ENCODE measurements around the gene RGCC. TPM values are rescaled to one million over a fixed set of nuclear protein-coding genes. Genes with fewer than 3 reads are reported as not detected.

Gene RGCC
- total and polyA plus RNA-seq, 9 of the 15 experiments (the other 6 are each of a cell fraction or from before 2014, with no cell fraction given), result 0.51 to 10.4 (median 5.8) TPM

DNA sequence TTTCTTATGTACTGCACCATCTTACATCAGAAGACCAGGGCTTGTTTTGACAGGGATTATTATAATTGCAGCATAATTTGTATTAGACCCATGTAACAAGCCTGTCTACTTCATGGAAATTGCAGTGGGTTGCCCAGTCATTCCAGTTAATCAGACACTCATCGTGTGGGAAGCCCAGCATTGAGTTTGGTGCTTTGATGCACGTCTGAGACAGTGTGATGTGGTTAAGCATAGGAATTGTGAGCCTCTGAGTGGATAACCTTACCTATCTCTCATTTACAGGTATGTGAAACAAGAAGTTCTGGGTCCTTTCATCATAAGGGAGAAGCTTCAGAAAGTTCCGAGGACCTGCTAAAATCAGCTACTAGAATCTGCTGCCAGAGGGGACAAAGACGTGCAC is 12.8 kb downstream of the RGCC start (continued):
- TF ChIP-seq, protein P1, sequence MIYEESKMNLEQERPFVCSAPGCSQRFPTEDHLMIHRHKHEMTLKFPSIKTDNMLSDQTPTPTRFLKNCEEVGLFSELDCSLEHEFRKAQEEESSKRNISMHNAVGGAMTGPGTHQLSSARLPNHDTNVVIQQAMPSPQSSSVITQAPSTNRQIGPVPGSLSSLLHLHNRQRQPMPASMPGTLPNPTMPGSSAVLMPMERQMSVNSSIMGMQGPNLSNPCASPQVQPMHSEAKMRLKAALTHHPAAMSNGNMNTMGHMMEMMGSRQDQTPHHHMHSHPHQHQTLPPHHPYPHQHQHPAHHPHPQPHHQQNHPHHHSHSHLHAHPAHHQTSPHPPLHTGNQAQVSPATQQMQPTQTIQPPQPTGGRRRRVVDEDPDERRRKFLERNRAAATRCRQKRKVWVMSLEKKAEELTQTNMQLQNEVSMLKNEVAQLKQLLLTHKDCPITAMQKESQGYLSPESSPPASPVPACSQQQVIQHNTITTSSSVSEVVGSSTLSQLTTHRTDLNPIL (CRISPR knock-in tag; IDR thresholded peaks at IDR 0.05), result no peak
- TF ChIP-seq SIN3B (IDR thresholded peaks at IDR 0.05; ENCODE audit: low read depth) (no peak), U2AF1 (optimal IDR thresholded peaks at IDR 0.05; ENCODE audit: low read depth, low read length) (no peak)

DNA sequence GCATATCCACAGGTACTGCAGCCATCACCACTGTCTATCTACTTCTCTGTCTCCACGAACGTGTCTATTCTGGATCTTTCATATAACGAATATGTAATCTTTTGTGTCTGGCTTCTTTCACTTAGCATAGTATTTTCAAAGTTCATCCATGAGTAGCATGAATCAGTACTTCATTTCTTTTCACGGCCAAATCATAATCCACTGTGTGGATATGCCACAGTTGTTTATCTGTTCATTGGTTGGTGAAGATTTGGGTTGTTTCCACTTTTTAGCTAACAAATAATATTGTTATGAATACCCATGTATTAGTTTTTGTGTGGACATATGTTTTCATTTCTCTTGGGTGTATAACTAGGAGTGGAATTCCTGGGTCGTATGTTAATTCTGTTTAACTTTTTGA is 14.4 kb downstream of the RGCC start:
- in situ Hi-C loops (cut with MboI), result no loop called here
- H3K79me2 ChIP-seq (ENCODE audit: control insufficient read depth, insufficient read depth, low read length), result no peaks in the 10 kb centered on the region
- H3K4me3 ChIP-seq, result no peak overlapping the region
- CTCF ChIA-PET (ENCODE audit: low intra/inter-chr PET ratio), result no interaction called here
- BruUV-seq (replicated peaks), result no TSS peak
- ATAC-seq (no peak), DNase-seq (ENCODE audit: extremely low read depth in 1 of 4, low spot score in 3 of 4) (no peak), FAIRE-seq (no peak)
- H3K4me1 ChIP-seq (replicated peaks in 1 of 2; ENCODE audit: control insufficient read depth in 2 of 2, insufficient read depth in 2 of 2, low read length in 2 of 2), result no peaks in the 10 kb centered on the region; a peak in 1 of 5 replicates
- H3K27me3 ChIP-seq (ENCODE audit: control insufficient read depth in 2 of 2, insufficient read depth in 2 of 2, low read length in 2 of 2), result no peaks in the 10 kb centered on the region
- H3K4me2 ChIP-seq (ENCODE audit: insufficient read depth, low read length), result no peak overlapping the region
- no peak overlapping the region for H3K27ac ChIP-seq (ENCODE audit: extremely low read depth, low read depth, low read length)
- no peaks in the 10 kb centered on the region for H3K9me1 ChIP-seq (ENCODE audit: control insufficient read depth, insufficient read depth, low read length)
- POLR2A ChIA-PET, result no interaction called here
- 49% methylated on average over 5 of the region's 5 CpGs for WGBS (ENCODE audit: insufficient coverage, low coverage, missing lambda C conversion rate)
- no peak overlapping the region for H2AFZ ChIP-seq (ENCODE audit: low read depth, low read length)
- peaks cover 5% of the 10 kb centered on the region; the same call in 1 of the 3 replicates for H3K36me3 ChIP-seq (ENCODE audit: control insufficient read depth, insufficient read depth, low read length)
- no peaks in the 10 kb centered on the region for H4K20me1 ChIP-seq (replicated peaks; ENCODE audit: control insufficient read depth, insufficient read depth, low read length)
- intact Hi-C loops (cut with micrococcal nuclease), result no loop called here
- H3K9ac ChIP-seq (ENCODE audit: insufficient read depth in 1 of 2, low read depth in 2 of 2, low read length in 2 of 2), result no peak overlapping the region
- no peaks in the 10 kb centered on the region for H3K9me3 ChIP-seq (replicated peaks; ENCODE audit: control insufficient read depth, insufficient read depth, low read depth, low read length)
- TF ChIP-seq ZKSCAN3 (CRISPR knock-in tag; IDR thresholded peaks at IDR 0.05) (no peak), JUND (IDR thresholded peaks at IDR 0.05; ENCODE audit: borderline replicate concordance, low read depth, low read length) (no peak), JUND (tag; IDR thresholded peaks at IDR 0.05; ENCODE audit: borderline replicate concordance, low read depth, low read length) (no peak), BRCA1 (IDR thresholded peaks at IDR 0.05) (no peak), BRCA1 (CRISPR knock-in tag; IDR thresholded peaks at IDR 0.05) (no peak), MEF2D (tag; conservative IDR thresholded peaks at IDR 0.05; ENCODE audit: low read depth) (no peak), MYNN (IDR thresholded peaks at IDR 0.05) (no peak), MYNN (CRISPR knock-in tag; IDR thresholded peaks at IDR 0.05) (no peak), FOSL1 (tag; conservative IDR thresholded peaks at IDR 0.05) (no peak), RAD21 (CRISPR knock-in tag; conservative IDR thresholded peaks at IDR 0.05 in 1 of 2, IDR thresholded peaks at IDR 0.05 in 1 of 2) (no peak), SP2 (IDR thresholded peaks at IDR 0.05; ENCODE audit: extremely low read depth, low read depth, low read length, poor library complexity, severe bottlenecking) (no peak), MCM3 (IDR thresholded peaks at IDR 0.05) (no peak)
- TF ChIP-seq, protein P2, sequence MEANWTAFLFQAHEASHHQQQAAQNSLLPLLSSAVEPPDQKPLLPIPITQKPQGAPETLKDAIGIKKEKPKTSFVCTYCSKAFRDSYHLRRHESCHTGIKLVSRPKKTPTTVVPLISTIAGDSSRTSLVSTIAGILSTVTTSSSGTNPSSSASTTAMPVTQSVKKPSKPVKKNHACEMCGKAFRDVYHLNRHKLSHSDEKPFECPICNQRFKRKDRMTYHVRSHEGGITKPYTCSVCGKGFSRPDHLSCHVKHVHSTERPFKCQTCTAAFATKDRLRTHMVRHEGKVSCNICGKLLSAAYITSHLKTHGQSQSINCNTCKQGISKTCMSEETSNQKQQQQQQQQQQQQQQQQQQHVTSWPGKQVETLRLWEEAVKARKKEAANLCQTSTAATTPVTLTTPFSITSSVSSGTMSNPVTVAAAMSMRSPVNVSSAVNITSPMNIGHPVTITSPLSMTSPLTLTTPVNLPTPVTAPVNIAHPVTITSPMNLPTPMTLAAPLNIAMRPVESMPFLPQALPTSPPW (CRISPR knock-in tag; IDR thresholded peaks at IDR 0.05), result no peak
- TF ChIP-seq, protein P3, sequence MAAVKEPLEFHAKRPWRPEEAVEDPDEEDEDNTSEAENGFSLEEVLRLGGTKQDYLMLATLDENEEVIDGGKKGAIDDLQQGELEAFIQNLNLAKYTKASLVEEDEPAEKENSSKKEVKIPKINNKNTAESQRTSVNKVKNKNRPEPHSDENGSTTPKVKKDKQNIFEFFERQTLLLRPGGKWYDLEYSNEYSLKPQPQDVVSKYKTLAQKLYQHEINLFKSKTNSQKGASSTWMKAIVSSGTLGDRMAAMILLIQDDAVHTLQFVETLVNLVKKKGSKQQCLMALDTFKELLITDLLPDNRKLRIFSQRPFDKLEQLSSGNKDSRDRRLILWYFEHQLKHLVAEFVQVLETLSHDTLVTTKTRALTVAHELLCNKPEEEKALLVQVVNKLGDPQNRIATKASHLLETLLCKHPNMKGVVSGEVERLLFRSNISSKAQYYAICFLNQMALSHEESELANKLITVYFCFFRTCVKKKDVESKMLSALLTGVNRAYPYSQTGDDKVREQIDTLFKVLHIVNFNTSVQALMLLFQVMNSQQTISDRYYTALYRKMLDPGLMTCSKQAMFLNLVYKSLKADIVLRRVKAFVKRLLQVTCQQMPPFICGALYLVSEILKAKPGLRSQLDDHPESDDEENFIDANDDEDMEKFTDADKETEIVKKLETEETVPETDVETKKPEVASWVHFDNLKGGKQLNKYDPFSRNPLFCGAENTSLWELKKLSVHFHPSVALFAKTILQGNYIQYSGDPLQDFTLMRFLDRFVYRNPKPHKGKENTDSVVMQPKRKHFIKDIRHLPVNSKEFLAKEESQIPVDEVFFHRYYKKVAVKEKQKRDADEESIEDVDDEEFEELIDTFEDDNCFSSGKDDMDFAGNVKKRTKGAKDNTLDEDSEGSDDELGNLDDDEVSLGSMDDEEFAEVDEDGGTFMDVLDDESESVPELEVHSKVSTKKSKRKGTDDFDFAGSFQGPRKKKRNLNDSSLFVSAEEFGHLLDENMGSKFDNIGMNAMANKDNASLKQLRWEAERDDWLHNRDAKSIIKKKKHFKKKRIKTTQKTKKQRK (IDR thresholded peaks at IDR 0.05; ENCODE audit: borderline replicate concordance, low read depth, low read length), result no peak

Measured in K562 (cell line).